HG03378 (cell line): Measurements from ENCODE around the gene SIRPA.
"Not testable (repeated sequence)": the region's sequence is repeated elsewhere in the genome, so short reads cannot be mapped to it uniquely, and the experiment has no call there.

Experiments used
- ATAC-seq: cut with Tn5 transposase; IDR thresholded peaks from one replicate; pipeline ENCODE4 v1.9.1; 2021; ENCODE audit warnings: mild to moderate bottlenecking, moderate library complexity; ENCODE audit not compliant: unreplicated experiment

The SIRPA gene

GRCh38 chr20:1906361-1907051 lies 11.3 kb downstream of the SIRPA start:
- ATAC-seq = no peak

- ATAC-seq = no peak
These were observed 12.4 kb downstream of the SIRPA start for GRCh38 chr20:1907586-1907985.

GRCh38 chr20:1908191-1908590 lies 13.0 kb downstream of the SIRPA start:
- ATAC-seq = no peak

GRCh38 chr20:1909097-1909496 lies 13.9 kb downstream of the SIRPA start:
- no peak for ATAC-seq

GRCh38 chr20:1911536-1911935 lies 16.3 kb downstream of the SIRPA start:
- ATAC-seq = no peak

GRCh38 chr20:1912053-1912452 lies 16.8 kb downstream of the SIRPA start:
- no peak for ATAC-seq

- no peak for ATAC-seq
These were observed 17.4 kb downstream of the SIRPA start for GRCh38 chr20:1912646-1913045.

- not testable (repeated sequence) for ATAC-seq
These were observed 20.0 kb downstream of the SIRPA start for GRCh38 chr20:1915233-1915632.

- ATAC-seq = no peak
These were observed 20.5 kb downstream of the SIRPA start for GRCh38 chr20:1915725-1916124.

- ATAC-seq = no peak
These were observed 22.6 kb downstream of the SIRPA start for GRCh38 chr20:1917786-1918185.

- ATAC-seq = no peak
These were observed 23.4 kb downstream of the SIRPA start for GRCh38 chr20:1918491-1919165.

GRCh38 chr20:1920252-1920651 lies 25.0 kb downstream of the SIRPA start:
- ATAC-seq = no peak

GRCh38 chr20:1920826-1921225 lies 25.6 kb downstream of the SIRPA start:
- no peak for ATAC-seq

GRCh38 chr20:1921985-1922384 lies 26.8 kb downstream of the SIRPA start:
- not testable (repeated sequence) for ATAC-seq

GRCh38 chr20:1922786-1923185 lies 27.6 kb downstream of the SIRPA start:
- no peak for ATAC-seq

- ATAC-seq = no peak
These were observed 30.0 kb downstream of the SIRPA start for GRCh38 chr20:1924910-1925861.

GRCh38 chr20:1926237-1926636 lies 31.0 kb downstream of the SIRPA start:
- no peak for ATAC-seq

GRCh38 chr20:1927217-1927616 lies 32.0 kb downstream of the SIRPA start:
- no peak for ATAC-seq

- no peak for ATAC-seq
These were observed 32.9 kb downstream of the SIRPA start for GRCh38 chr20:1928154-1928553.

GRCh38 chr20:1928782-1929181 lies 33.6 kb downstream of the SIRPA start:
- no peak for ATAC-seq

GRCh38 chr20:1929460-1929859 lies 34.3 kb downstream of the SIRPA start:
- ATAC-seq = no peak

- no peak for ATAC-seq
These were observed 35.0 kb downstream of the SIRPA start for GRCh38 chr20:1930165-1930564.
